Heart left ventricle (tissue), 16 donors: ENCODE results near the gene PLCD1. TPM values are rescaled to one million over a fixed set of nuclear protein-coding genes. Genes with fewer than 3 reads are reported as not detected.

Source experiments
- ATAC-seq, 4 donors: fragments of 200-7000 bp; cut with Tn5 transposase; one replicate each; pipeline ENCODE4 v1.9.1; 2020 to 2022; ENCODE audit warnings: moderate library complexity in 4 of 4, mild to moderate bottlenecking in 3 of 4, moderate number of reproducible peaks in 1 of 4
- DNase-seq, 5 donors: peaks; one replicate each; pipeline ENCODE4 v3.0.0-alpha.2; 2020
- H3K27ac ChIP-seq, 12 donors: fragments of 200-600 bp; sonication (generic) in 4 of 12; one replicate each; pipeline versions ENCODE4 v1.5.0 to v1.8.0; 2016 to 2022; ENCODE audit warnings: mild to moderate bottlenecking in 2 of 12
- H3K27me3 ChIP-seq, 9 donors: fragments of 200-600 bp; sonication (generic) in 2 of 9; one replicate each; pipeline versions ENCODE4 v1.5.1 to v1.8.0; 2016 to 2022; ENCODE audit warnings: mild to moderate bottlenecking in 3 of 9
- H3K36me3 ChIP-seq, 9 donors: fragments of 200-600 bp; sonication (generic) in 2 of 9; one replicate each; pipeline versions ENCODE4 v1.5.0 to v1.8.0; 2018 to 2022; ENCODE audit warnings: mild to moderate bottlenecking in 2 of 9
- H3K4me1 ChIP-seq, 12 donors: fragments of 200-600 bp; sonication (generic) in 4 of 12; one replicate each; pipeline versions ENCODE4 v1.5.0 to v1.8.0; 2016 to 2022; ENCODE audit warnings: mild to moderate bottlenecking in 3 of 12
- H3K4me3 ChIP-seq, 12 donors: fragments of 200-600 bp; sonication (generic) in 4 of 12; one replicate each; pipeline versions ENCODE4 v1.5.0 to v1.8.0; 2017 to 2022; ENCODE audit warnings: mild to moderate bottlenecking in 9 of 12, moderate library complexity in 4 of 12
- H3K9me3 ChIP-seq, 12 donors: fragments of 200-600 bp; sonication (generic) in 4 of 12; one replicate each; pipeline versions ENCODE4 v1.5.0 to v1.8.0; 2016 to 2022; ENCODE audit warnings: mild to moderate bottlenecking in 1 of 12
- CTCF ChIP-seq, 12 donors: fragments of 200-600 bp; sonication (generic) in 4 of 12; IDR thresholded peaks; one replicate each; pipeline versions ENCODE4 v1.5.0 to v1.8.0; 2018 to 2022; ENCODE audit warnings: antibody characterized with exemption in 12 of 12, mild to moderate bottlenecking in 5 of 12
- POLR2A ChIP-seq, 2 donors: fragments of 450-650 bp; IDR thresholded peaks; one replicate each; pipeline ENCODE4 v1.6.1; 2017; ENCODE audit warnings: antibody characterized with exemption in 2 of 2, mild to moderate bottlenecking in 2 of 2, moderate library complexity in 2 of 2
- WGBS, 4 donors: extraction: QIAGEN DNeasy Blood & Tissue Kit in 2 of 4; methylation state at CpG; one replicate each; pipeline versions ENCODE4 v1.1.5 to v1.1.7; 2013 to 2018; 5-methylcytosine and 5-hydroxymethylcytosine counted together
- intact Hi-C, 10 donors: fragments of 100-400 bp; cut with DNase I; formaldehyde crosslinking; loops; one replicate each; pipeline versions ENCODE4 v1.11.1 to v1.14.2; 2022
- polyA plus RNA-seq, 2 donors: library from polyadenylated mRNA; stranded (reverse); fragments of 200-250 nt; gene quantifications; one replicate each; pipeline ENCODE4 v1.2.3, GENCODE V29; 2013
- total RNA-seq, 9 donors: library from RNA; depleted of rRNA in 2 of 9; stranded (reverse); fragments of >200 nt in 2 of 9; fragmentation: NEBNext Ultra II Directional in 3 of 9; extraction: Animal tissue kit (Norgen Biotek cat#: 25700) in 3 of 9; gene quantifications; one replicate each; pipeline versions ENCODE4 v1.1.0 to v1.2.4, GENCODE V29; 2016 to 2023
- donor health status: ischemic (EF 13 %, LVEDD 7.1; RV severe dilation, severe dysfunction).
- donor health status: healthy with polysubstance abuse.
- donor health status: DM: no; HTN: yes; CAD: no.
- donor health status: DM: no; HTN: no; CAD: no.
- donor health status: ischemic (EF 25% LVEDD 6.9; RV normal size, moderate dysfunction).
- donor health status: ischemic (EF 25% LVEDD 5.7; RV mildly dilated, moderate dysfunction).
- donor health status: healthy.
- donor health status: DM: yes; HTN: yes; CAD: no.
- donor health status: ischemic (EF 35%, LVEDD 5.7; RV mildly dilated, moderate dysfunction).
- donor health status: nonischemic (EF 11% LVEDD 7.7; RV severe dilation, severe dysfunction).
- donor health status: DM: yes; HTN: yes; CAD: no.
- donor health status: PGD.
- donor health status: ischemic (EF 29% LVEDD 5.4; RV normal size, mild dysfunction).
- donor health status: nonischemic (EF 23%, LVEDD 6.1; RV moderate dilation, normal function).

Gene PLCD1
- total and polyA plus RNA-seq, 11 donors: 8.1 to 14.9 (median 11.6) TPM

GRCh38 chr3:37968199-37968598 lies 61.2 kb downstream of the PLCD1 start:
- 54 to 83% (median 66%) methylated on average over 9 of the region's 9 CpGs for WGBS, 4 donors
- no peak for TF ChIP-seq CTCF (IDR thresholded peaks at IDR 0.05)
- TF ChIP-seq POLR2A (IDR thresholded peaks at IDR 0.05): no peak
- no peaks in the 10 kb centered on the region for H3K27me3 ChIP-seq
- H3K27ac ChIP-seq: peak overlapping the region; percentile 13 to 77 (median 59)
- H3K4me1 ChIP-seq: peaks cover 0 to 46% (median 27%) of the 10 kb centered on the region in 12 donors
- H3K4me3 ChIP-seq: no peak overlapping the region
- no peak for DNase-seq
- H3K9me3 ChIP-seq: no peaks in the 10 kb centered on the region
- intact Hi-C loops: no loop called here
- ATAC-seq: no peak
- H3K36me3 ChIP-seq: peaks cover 0 to 30% (median 21%) of the 10 kb centered on the region in 9 donors

GRCh38 chr3:37967260-37967881 lies 62.1 kb downstream of the PLCD1 start:
- Histone ChIP-seq H3K4me3 (no peak overlapping the region), H3K27ac (peak overlapping the region in 4 of 12 donors; percentile 60 to 77 (median 73)), H3K4me1 (peaks cover 0 to 49% (median 31%) of the 10 kb centered on the region in 12 donors), H3K27me3 (no peaks in the 10 kb centered on the region), H3K36me3 (peaks cover 0 to 22% (median 14%) of the 10 kb centered on the region in 9 donors), H3K9me3 (no peaks in the 10 kb centered on the region)
- DNase-seq: peak in 4 of 5 donors; percentile 62 to 76 (median 70)
- TF ChIP-seq POLR2A (IDR thresholded peaks at IDR 0.05) (no peak), CTCF (IDR thresholded peaks at IDR 0.05) (peak; percentile 72 to 90 (median 83))
- ATAC-seq: peak; percentile 65 to 86 (median 76)
- intact Hi-C loops: loop anchor here in 9 of 10 donors (1.0 to 2.0 kb wide), 2 partner anchors 112 to 113 kb away; no protein-coding TSS in a partner anchor
- 44 to 95% (median 55%) methylated on average over 2 to 7 of the region's 7 CpGs for WGBS, 4 donors

GRCh38 chr3:37964716-37965115 lies 64.7 kb downstream of the PLCD1 start:
- no peak overlapping the region for H3K27ac ChIP-seq
- DNase-seq: no peak
- no peak for ATAC-seq
- no peak overlapping the region for H3K4me3 ChIP-seq
- WGBS, 4 donors: 97 to 100% (median 99%) methylated on average over 1 of the region's 1 CpG
- peaks cover 0 to 55% (median 34%) of the 10 kb centered on the region in 12 donors for H3K4me1 ChIP-seq
- H3K36me3 ChIP-seq: peaks cover 0 to 14% (median 3%) of the 10 kb centered on the region in 9 donors
- H3K27me3 ChIP-seq: no peaks in the 10 kb centered on the region
- intact Hi-C loops: no loop called here
- H3K9me3 ChIP-seq: no peaks in the 10 kb centered on the region
- TF ChIP-seq POLR2A (IDR thresholded peaks at IDR 0.05) (no peak), CTCF (IDR thresholded peaks at IDR 0.05) (no peak)

- TF ChIP-seq POLR2A (IDR thresholded peaks at IDR 0.05) (no peak), CTCF (IDR thresholded peaks at IDR 0.05) (no peak)
- no peak overlapping the region for H3K4me3 ChIP-seq
- intact Hi-C loops: no loop called here
- peaks cover 0 to 16% (median 3%) of the 10 kb centered on the region in 9 donors for H3K36me3 ChIP-seq
- ATAC-seq: no peak
- no peak for DNase-seq
- H3K4me1 ChIP-seq: peaks cover 0 to 50% (median 29%) of the 10 kb centered on the region in 12 donors
- no peaks in the 10 kb centered on the region for H3K27me3 ChIP-seq
- no peak overlapping the region for H3K27ac ChIP-seq
- H3K9me3 ChIP-seq: no peaks in the 10 kb centered on the region
- WGBS, 4 donors: 95 to 98% (median 97%) methylated on average over 3 of the region's 3 CpGs
Observed at GRCh38 chr3:37964146-37964545, 65.3 kb downstream of the PLCD1 start.
